OCI-LY7 (cell line): Measurements from ENCODE around the gene HHIP. TPM values are rescaled to one million over a fixed set of nuclear protein-coding genes. Genes with fewer than 3 reads are reported as not detected.

ENCODE experiments used
- BruUV-seq: library from RNA; stranded (reverse); fragments of 400-500 nt; replicated peaks from 2 replicates; lab custom pipeline; 2021; lab: Mats Ljungman, UMichigan
- CTCF ChIA-PET: fragments of 300-600 bp; sonication (Branson Sonifier 250); formaldehyde crosslinking; loops from one replicate; lab custom pipeline; 2022; ENCODE audit warnings: antibody characterized with exemption; ENCODE audit not compliant: unreplicated experiment; lab: Charles Lee
- POLR2A ChIA-PET: fragments of 300-600 bp; sonication (Branson Sonifier 250); formaldehyde crosslinking; loops from one replicate; lab custom pipeline; 2022; ENCODE audit warnings: antibody characterized with exemption; lab: Charles Lee
- DNase-seq: peaks from one replicate; pipeline ENCODE4 v3.0.0-alpha.2; 2015; ENCODE audit warnings: low spot score
- H2AFZ ChIP-seq: fragments of 200-600 bp; sonication (generic), shearing (Covaris generic); 2 replicates; pipeline ENCODE4 v1.6.1; 2014; ENCODE audit warnings: mild to moderate bottlenecking, antibody characterized with exemption, low read length, moderate library complexity
- H3K27ac ChIP-seq: fragments of 200-600 bp; sonication (generic); 2 replicates; pipeline ENCODE4 v1.5.1; 2014; ENCODE audit warnings: mixed run types, low read depth, mild to moderate bottlenecking, moderate library complexity, low read length, inconsistent platforms; ENCODE audit not compliant: poor library complexity, severe bottlenecking
- H3K36me3 ChIP-seq: fragments of 200-600 bp; sonication (generic); 2 replicates; pipeline ENCODE4 v1.6.1; 2014; ENCODE audit warnings: mild to moderate bottlenecking, antibody characterized with exemption, low read length, moderate library complexity, mixed read lengths; ENCODE audit not compliant: insufficient read depth
- H3K4me1 ChIP-seq: fragments of 200-600 bp; sonication (generic); 2 replicates; pipeline ENCODE4 v1.5.1; 2014; ENCODE audit warnings: mild to moderate bottlenecking, low read length; ENCODE audit not compliant: insufficient read depth, poor library complexity, severe bottlenecking
- H3K4me2 ChIP-seq: fragments of 200-600 bp; sonication (generic); 2 replicates; pipeline ENCODE4 v1.6.1; 2014; ENCODE audit warnings: mild to moderate bottlenecking, low read length
- H3K4me3 ChIP-seq: fragments of 200-600 bp; sonication (generic); 2 replicates; pipeline ENCODE4 v1.5.1; 2014; ENCODE audit warnings: mild to moderate bottlenecking, low read depth, low read length; ENCODE audit not compliant: poor library complexity, severe bottlenecking
- H3K79me2 ChIP-seq: fragments of 200-600 bp; sonication (generic); 2 replicates; pipeline ENCODE4 v1.6.1; 2016; ENCODE audit warnings: low read depth, mild to moderate bottlenecking, low read length, moderate library complexity, mixed read lengths; ENCODE audit not compliant: insufficient read depth
- H3K9me2 ChIP-seq: fragments of 200-600 bp; sonication (generic); 2 replicates; pipeline ENCODE4 v1.6.1; 2016; ENCODE audit warnings: mild to moderate bottlenecking, low read length, mixed read lengths; ENCODE audit not compliant: insufficient read depth
- H3K9me3 ChIP-seq: fragments of 200-600 bp; sonication (generic); 2 replicates; pipeline ENCODE4 v1.6.1; 2014; ENCODE audit warnings: mild to moderate bottlenecking, mixed run types, low read length, mixed read lengths
- H4K20me1 ChIP-seq: fragments of 200-600 bp; sonication (generic); 2 replicates; pipeline ENCODE4 v1.6.1; 2014; ENCODE audit warnings: mild to moderate bottlenecking, antibody characterized with exemption, low read length, moderate library complexity, mixed read lengths; ENCODE audit not compliant: insufficient read depth
- EZH2phosphoT487 ChIP-seq: fragments of 200-600 bp; sonication (generic); IDR thresholded peaks from 2 replicates; pipeline ENCODE4 v1.6.1; 2018; ENCODE audit warnings: low read depth, borderline replicate concordance, mild to moderate bottlenecking, mixed run types, antibody characterized with exemption, low read length, moderate library complexity, mixed read lengths
- intact Hi-C: fragments of 100-400 bp; cut with micrococcal nuclease; formaldehyde crosslinking; loops from one replicate; pipeline ENCODE4 v1.10.0; 2022; ENCODE audit not compliant: unreplicated experiment
- total RNA-seq, 2 experiments: library from RNA; depleted of rRNA in 1 of 2; stranded (reverse); fragments of >200 nt in 1 of 2; shearing (Covaris generic) in 1 of 2; gene quantifications; 2 replicates each; pipeline ENCODE4 v1.2.3, GENCODE V29; 2014 to 2022
- TF ChIP-seq, protein P1 (sequence below): fragments of 200-600 bp; sonication (generic); conservative IDR thresholded peaks from 2 replicates; pipeline ENCODE4 v1.5.1; 2014; ENCODE audit warnings: mild to moderate bottlenecking, antibody characterized with exemption, low read length, moderate library complexity, mixed read lengths

Gene HHIP
- total RNA-seq, 2 experiments from 2014 or later = not detected

DNA sequence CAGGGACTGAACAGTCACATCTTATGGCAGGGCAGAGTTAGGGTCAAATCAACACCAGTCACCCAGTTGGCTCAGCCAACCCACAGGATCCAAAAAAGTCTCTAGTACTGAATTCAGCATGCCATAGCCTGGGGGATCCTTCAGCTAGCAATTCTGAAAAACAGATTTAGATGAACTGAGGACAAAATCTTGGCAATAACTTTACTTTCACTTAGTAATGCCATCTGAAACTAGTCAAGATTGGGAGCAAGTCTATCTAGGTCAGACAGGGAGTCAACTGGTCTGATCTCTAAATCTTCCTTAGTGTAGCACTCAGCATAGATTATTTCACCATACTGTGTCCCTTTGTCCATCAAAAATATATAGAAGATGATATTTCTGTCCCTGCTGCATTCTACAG lies 76.0 kb downstream of the HHIP start:
- CTCF ChIA-PET = no interaction called here
- no peaks in the 10 kb centered on the region for H3K79me2 ChIP-seq
- intact Hi-C loops = no loop called here
- TF ChIP-seq, protein P1, sequence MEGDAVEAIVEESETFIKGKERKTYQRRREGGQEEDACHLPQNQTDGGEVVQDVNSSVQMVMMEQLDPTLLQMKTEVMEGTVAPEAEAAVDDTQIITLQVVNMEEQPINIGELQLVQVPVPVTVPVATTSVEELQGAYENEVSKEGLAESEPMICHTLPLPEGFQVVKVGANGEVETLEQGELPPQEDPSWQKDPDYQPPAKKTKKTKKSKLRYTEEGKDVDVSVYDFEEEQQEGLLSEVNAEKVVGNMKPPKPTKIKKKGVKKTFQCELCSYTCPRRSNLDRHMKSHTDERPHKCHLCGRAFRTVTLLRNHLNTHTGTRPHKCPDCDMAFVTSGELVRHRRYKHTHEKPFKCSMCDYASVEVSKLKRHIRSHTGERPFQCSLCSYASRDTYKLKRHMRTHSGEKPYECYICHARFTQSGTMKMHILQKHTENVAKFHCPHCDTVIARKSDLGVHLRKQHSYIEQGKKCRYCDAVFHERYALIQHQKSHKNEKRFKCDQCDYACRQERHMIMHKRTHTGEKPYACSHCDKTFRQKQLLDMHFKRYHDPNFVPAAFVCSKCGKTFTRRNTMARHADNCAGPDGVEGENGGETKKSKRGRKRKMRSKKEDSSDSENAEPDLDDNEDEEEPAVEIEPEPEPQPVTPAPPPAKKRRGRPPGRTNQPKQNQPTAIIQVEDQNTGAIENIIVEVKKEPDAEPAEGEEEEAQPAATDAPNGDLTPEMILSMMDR = no peak
- no peak for TF ChIP-seq EZH2phosphoT487
- DNase-seq = no peak
- H3K27ac ChIP-seq = no peak overlapping the region
- no peaks in the 10 kb centered on the region for H3K36me3 ChIP-seq
- H3K4me3 ChIP-seq = no peak overlapping the region
- no peaks in the 10 kb centered on the region for H3K9me3 ChIP-seq
- POLR2A ChIA-PET = interaction anchor here (0.7 to 0.8 kb wide), 2 partner anchors 458 to 1560 kb away, joined by 3 read pairs; no protein-coding TSS in a partner anchor
- no peaks in the 10 kb centered on the region for H4K20me1 ChIP-seq
- H3K4me1 ChIP-seq = no peaks in the 10 kb centered on the region
- no peak overlapping the region for H3K4me2 ChIP-seq
- H3K9me2 ChIP-seq = no peaks in the 10 kb centered on the region
- BruUV-seq = no TSS peak
- no peak overlapping the region for H2AFZ ChIP-seq

DNA sequence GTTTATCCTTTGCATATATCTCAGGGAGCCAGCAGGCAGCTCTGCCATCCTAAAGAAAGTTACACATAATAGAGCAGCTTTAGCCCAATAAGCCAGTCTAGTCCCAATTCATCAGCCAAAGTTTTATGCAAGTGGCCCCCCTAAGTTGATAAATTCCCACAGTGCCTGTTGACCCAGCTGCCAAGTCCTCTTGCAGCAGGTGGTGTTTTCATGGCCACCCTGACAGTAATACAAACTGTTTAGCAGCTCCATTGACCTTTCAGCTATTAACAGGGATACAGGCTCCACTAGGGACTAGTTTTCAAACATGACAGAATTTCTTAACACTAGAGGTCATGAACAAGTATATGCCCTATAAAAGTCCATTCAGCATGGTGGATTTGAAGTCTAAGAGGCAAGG lies 77.5 kb downstream of the HHIP start:
- BruUV-seq = no TSS peak
- no peak for TF ChIP-seq EZH2phosphoT487
- TF ChIP-seq, protein P1 = no peak
- no peak overlapping the region for H3K27ac ChIP-seq
- H3K4me1 ChIP-seq = no peaks in the 10 kb centered on the region
- H3K4me3 ChIP-seq = no peak overlapping the region
- no peaks in the 10 kb centered on the region for H3K9me2 ChIP-seq
- H3K4me2 ChIP-seq = no peak overlapping the region
- H4K20me1 ChIP-seq = no peaks in the 10 kb centered on the region
- no peaks in the 10 kb centered on the region for H3K9me3 ChIP-seq
- H2AFZ ChIP-seq = no peak overlapping the region
- POLR2A ChIA-PET = interaction anchor here (0.6 kb wide), 1 partner anchor 704 kb away, joined by 3 read pairs; no protein-coding TSS in a partner anchor
- no peak for DNase-seq
- intact Hi-C loops = no loop called here
- H3K36me3 ChIP-seq = no peaks in the 10 kb centered on the region
- CTCF ChIA-PET = no interaction called here
- H3K79me2 ChIP-seq = no peaks in the 10 kb centered on the region

DNA sequence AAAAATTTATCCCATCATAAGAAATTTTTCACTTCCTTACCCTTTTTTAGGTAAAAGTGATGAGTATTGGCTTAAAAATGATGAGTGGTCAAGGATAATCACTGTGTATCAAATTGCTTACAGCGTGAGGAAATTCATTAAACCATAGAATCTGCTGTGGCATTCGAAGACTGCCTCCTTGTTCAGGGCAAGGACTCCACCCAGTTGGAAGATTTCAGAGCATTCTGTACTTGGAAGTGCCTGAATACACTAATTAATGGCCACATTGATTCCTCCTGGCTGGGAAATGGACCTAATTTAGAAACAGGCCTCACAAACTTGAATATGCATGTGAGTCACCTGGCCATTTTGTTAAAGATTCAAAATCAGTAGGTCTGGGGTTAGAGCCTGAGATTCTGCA lies 83.2 kb downstream of the HHIP start:
- H3K79me2 ChIP-seq = no peaks in the 10 kb centered on the region
- POLR2A ChIA-PET = no interaction called here
- H3K36me3 ChIP-seq = no peaks in the 10 kb centered on the region
- no TSS peak for BruUV-seq
- CTCF ChIA-PET = no interaction called here
- no peaks in the 10 kb centered on the region for H3K4me1 ChIP-seq
- TF ChIP-seq, protein P1 = no peak
- no peak for TF ChIP-seq EZH2phosphoT487
- H3K9me3 ChIP-seq = no peaks in the 10 kb centered on the region
- H3K27ac ChIP-seq = no peak overlapping the region
- no peak for DNase-seq
- no peak overlapping the region for H3K4me3 ChIP-seq
- no peaks in the 10 kb centered on the region for H4K20me1 ChIP-seq
- no peak overlapping the region for H3K4me2 ChIP-seq
- H2AFZ ChIP-seq = no peak overlapping the region
- intact Hi-C loops = no loop called here
- H3K9me2 ChIP-seq = no peaks in the 10 kb centered on the region
